Activated CD4-positive, alpha-beta memory T cell treated with anti-CD3 and anti-CD28 coated beads for 36 hours (primary cell): Measurements from ENCODE around the gene C3orf20. TPM values are rescaled to one million over a fixed set of nuclear protein-coding genes. Genes with fewer than 3 reads are reported as not detected.
A peak's percentile ranks its signal among the peaks of the same experiment; 100 is the strongest.

Experiments used
- CTCF ChIA-PET: fragments of 350-600 bp; sonication (Branson Sonifier 250); formaldehyde crosslinking; loops from one replicate; lab custom pipeline; 2021; ENCODE audit warnings: antibody characterized with exemption, inconsistent platforms; lab: Charles Lee
- POLR2A ChIA-PET: fragments of 350-600 bp; sonication (Branson Sonifier 250); formaldehyde crosslinking; loops from one replicate; lab custom pipeline; 2021; ENCODE audit warnings: antibody characterized with exemption; lab: Charles Lee
- DNase-seq: peaks from one replicate; pipeline ENCODE4 v3.0.0-alpha.2; 2020
- H3K27ac Mint-ChIP-seq: one replicate; pipeline ENCODE4 v1.8.0; 2021; ENCODE audit warnings: mixed read lengths
- H3K27me3 Mint-ChIP-seq: one replicate; pipeline ENCODE4 v1.8.0; 2021; ENCODE audit warnings: mixed read lengths
- H3K36me3 Mint-ChIP-seq: one replicate; pipeline ENCODE4 v1.8.0; 2021; ENCODE audit warnings: mixed read lengths
- H3K4me1 Mint-ChIP-seq: one replicate; pipeline ENCODE4 v1.8.0; 2021; ENCODE audit warnings: low read depth, mixed read lengths
- H3K4me3 Mint-ChIP-seq: one replicate; pipeline ENCODE4 v1.8.0; 2021; ENCODE audit warnings: mild to moderate bottlenecking, mixed read lengths
- H3K9me3 Mint-ChIP-seq: one replicate; pipeline ENCODE4 v1.8.0; 2021; ENCODE audit warnings: mixed read lengths
- intact Hi-C: fragments of 100-400 bp; cut with micrococcal nuclease; formaldehyde crosslinking; loops from one replicate; pipeline ENCODE4 v1.15.1; 2023
- total RNA-seq, 2 experiments: library from RNA; stranded (reverse); gene quantifications; one replicate each; pipeline ENCODE4 v1.2.3, GENCODE V29; 2021

C3orf20 gene
- total RNA-seq, 2 experiments from 2014 or later = 0.07 to 0.12 TPM

- intact Hi-C loops = no loop called here
These were observed 38.3 kb upstream of the C3orf20 start for GRCh38 chr3:14636496-14637087.

GRCh38 chr3:14640157-14640562, 34.8 kb upstream of the C3orf20 start:
- ChIA-PET POLR2A (no interaction called here), CTCF (interaction anchor here (0.7 to 1.5 kb wide), 2 partner anchors 242 to 281 kb away, joined by 3 to 5 read pairs; no protein-coding TSS in a partner anchor)
- intact Hi-C loops = no loop called here
- H3K27me3 Mint-ChIP-seq = peaks cover 31% of the 10 kb centered on the region
- DNase-seq = no peak
- H3K4me3 Mint-ChIP-seq = no peak overlapping the region
- H3K27ac Mint-ChIP-seq = no peak overlapping the region
- no peaks in the 10 kb centered on the region for H3K36me3 Mint-ChIP-seq
- no peaks in the 10 kb centered on the region for H3K9me3 Mint-ChIP-seq
- H3K4me1 Mint-ChIP-seq = no peaks in the 10 kb centered on the region

More at GRCh38 chr3:14636496-14637087, 38.3 kb upstream of the C3orf20 start:
- Mint-ChIP-seq H3K36me3 (no peaks in the 10 kb centered on the region), H3K27ac (no peak overlapping the region), H3K4me1 (no peaks in the 10 kb centered on the region), H3K27me3 (peaks cover 31% of the 10 kb centered on the region), H3K4me3 (no peak overlapping the region), H3K9me3 (no peaks in the 10 kb centered on the region)
- ChIA-PET CTCF (interaction anchor here (4.5 kb wide), 1 partner anchor 285 kb away, joined by 27 read pairs; no protein-coding TSS in a partner anchor), POLR2A (interaction anchor here (0.8 kb wide), 2 partner anchors 13 to 15 kb away, joined by 3 read pairs; partner anchors contain the start of gene CCDC174)
- no peak for DNase-seq

DNA sequence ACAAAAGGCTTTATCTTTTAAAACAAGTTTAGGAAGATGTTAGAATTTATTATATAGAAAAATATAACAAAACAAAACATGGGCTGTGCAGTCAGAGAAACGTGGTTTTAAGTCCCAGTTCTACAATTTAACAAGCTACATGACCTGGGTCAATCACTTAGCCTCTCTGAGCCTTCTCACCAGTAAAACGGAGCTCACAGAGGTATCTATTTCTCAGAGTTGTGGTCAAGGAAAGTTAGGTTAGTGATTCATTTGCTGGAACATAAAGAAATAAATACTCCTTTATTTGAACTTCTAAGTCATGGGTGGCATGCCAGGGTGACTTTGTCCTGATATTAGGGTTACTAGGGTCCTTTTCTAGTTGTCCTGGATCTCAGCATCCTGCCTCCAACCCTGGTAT, 34.2 kb upstream of the C3orf20 start:
- H3K27ac Mint-ChIP-seq = no peak overlapping the region
- no peaks in the 10 kb centered on the region for H3K36me3 Mint-ChIP-seq
- ChIA-PET POLR2A (interaction anchor here (0.8 kb wide), 1 partner anchor 11 kb away, joined by 3 read pairs; the partner anchor contains the start of gene CCDC174), CTCF (no interaction called here)
- H3K9me3 Mint-ChIP-seq = no peaks in the 10 kb centered on the region
- no peaks in the 10 kb centered on the region for H3K4me1 Mint-ChIP-seq
- no peak overlapping the region for H3K4me3 Mint-ChIP-seq
- no peak for DNase-seq
- H3K27me3 Mint-ChIP-seq = peaks cover 27% of the 10 kb centered on the region
- intact Hi-C loops = no loop called here

GRCh38 chr3:14641346-14641745, 33.6 kb upstream of the C3orf20 start:
- DNase-seq = no peak
- intact Hi-C loops = no loop called here
- ChIA-PET CTCF (no interaction called here), POLR2A (interaction anchor here (0.8 kb wide), 1 partner anchor 10 kb away, joined by 3 read pairs; the partner anchor contains the start of gene CCDC174)
- no peak overlapping the region for H3K27ac Mint-ChIP-seq
- H3K9me3 Mint-ChIP-seq = no peaks in the 10 kb centered on the region
- no peak overlapping the region for H3K4me3 Mint-ChIP-seq
- H3K4me1 Mint-ChIP-seq = no peaks in the 10 kb centered on the region
- H3K27me3 Mint-ChIP-seq = peaks cover 24% of the 10 kb centered on the region
- H3K36me3 Mint-ChIP-seq = no peaks in the 10 kb centered on the region

GRCh38 chr3:14645453-14645852, 29.5 kb upstream of the C3orf20 start:
- no peak for DNase-seq
- no peaks in the 10 kb centered on the region for H3K36me3 Mint-ChIP-seq
- no peak overlapping the region for H3K27ac Mint-ChIP-seq
- peaks cover 1% of the 10 kb centered on the region for H3K27me3 Mint-ChIP-seq
- H3K4me1 Mint-ChIP-seq = peaks cover 4% of the 10 kb centered on the region
- POLR2A ChIA-PET = no interaction called here
- CTCF ChIA-PET = no interaction called here
- no peaks in the 10 kb centered on the region for H3K9me3 Mint-ChIP-seq
- no peak overlapping the region for H3K4me3 Mint-ChIP-seq
- intact Hi-C loops = no loop called here

GRCh38 chr3:14646131-14646573, 28.8 kb upstream of the C3orf20 start:
- ChIA-PET CTCF (no interaction called here), POLR2A (no interaction called here)
- H3K27ac Mint-ChIP-seq = no peak overlapping the region
- H3K36me3 Mint-ChIP-seq = peaks cover under 1% of the 10 kb centered on the region
- no peak overlapping the region for H3K4me3 Mint-ChIP-seq
- no peak for DNase-seq
- peaks cover under 1% of the 10 kb centered on the region for H3K27me3 Mint-ChIP-seq
- peaks cover 8% of the 10 kb centered on the region for H3K4me1 Mint-ChIP-seq
- intact Hi-C loops = no loop called here
- no peaks in the 10 kb centered on the region for H3K9me3 Mint-ChIP-seq

- H3K9me3 Mint-ChIP-seq = no peaks in the 10 kb centered on the region
- POLR2A ChIA-PET = no interaction called here
- H3K27ac Mint-ChIP-seq = no peak overlapping the region
- no peak overlapping the region for H3K4me3 Mint-ChIP-seq
- intact Hi-C loops = no loop called here
- H3K4me1 Mint-ChIP-seq = peaks cover 11% of the 10 kb centered on the region
- no peak for DNase-seq
- peaks cover 3% of the 10 kb centered on the region for H3K36me3 Mint-ChIP-seq
- no peaks in the 10 kb centered on the region for H3K27me3 Mint-ChIP-seq
- CTCF ChIA-PET = no interaction called here
These were observed 28.1 kb upstream of the C3orf20 start for GRCh38 chr3:14646589-14647413.

DNA sequence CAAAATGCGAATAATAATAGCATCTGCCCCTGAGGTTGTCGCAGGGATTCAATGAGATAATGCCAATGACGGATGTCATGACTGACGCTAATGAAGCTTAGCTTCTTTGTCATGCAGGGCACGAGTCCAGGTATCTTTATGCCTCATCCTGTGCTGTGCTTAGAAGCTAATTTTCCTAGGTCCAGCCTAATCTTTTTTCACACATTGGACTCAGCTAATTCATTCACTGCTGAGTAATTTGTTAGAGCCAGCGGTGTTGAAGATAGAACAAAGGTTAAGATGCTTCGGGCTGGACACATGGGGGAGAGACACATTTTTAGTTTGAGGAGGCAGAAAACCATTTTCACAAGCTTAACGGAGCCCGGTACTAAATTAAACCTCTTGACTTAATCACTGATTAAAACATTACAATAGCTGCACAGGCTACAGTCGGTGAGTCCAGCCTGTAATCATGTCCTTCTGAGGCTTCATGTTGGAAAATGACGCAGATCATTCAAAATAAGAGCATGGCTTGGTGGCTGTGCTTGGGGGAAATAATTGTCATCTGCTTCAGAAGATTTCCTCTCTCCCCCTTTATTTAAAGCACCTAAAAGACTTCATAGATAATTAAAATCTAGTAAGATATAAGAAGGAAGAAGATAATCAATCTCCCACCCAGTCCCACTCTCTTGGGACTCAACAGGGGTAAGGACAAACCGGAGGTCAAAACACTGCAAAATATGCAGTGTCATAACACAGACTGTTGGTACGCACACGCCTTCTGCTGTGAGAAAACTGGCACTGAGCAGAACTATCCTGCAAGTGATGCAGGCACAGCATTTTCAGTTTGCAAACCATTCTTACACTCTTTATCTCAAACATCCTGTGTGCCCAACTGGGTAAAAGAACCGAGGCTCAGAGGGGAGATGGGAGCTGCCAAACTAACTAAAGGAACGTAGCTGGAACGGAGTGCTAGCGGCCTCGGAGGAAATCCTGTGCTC, 26.7 kb upstream of the C3orf20 start:
- Mint-ChIP-seq H3K4me1 (peaks cover 19% of the 10 kb centered on the region), H3K27me3 (no peaks in the 10 kb centered on the region), H3K9me3 (no peaks in the 10 kb centered on the region), H3K4me3 (no peak overlapping the region), H3K36me3 (peaks cover 10% of the 10 kb centered on the region), H3K27ac (no peak overlapping the region)
- POLR2A ChIA-PET = no interaction called here
- CTCF ChIA-PET = interaction anchor here (0.9 to 1.2 kb wide), 3 partner anchors 13 to 39 kb away, joined by 3 to 5 read pairs (median 4); no protein-coding TSS in a partner anchor
- intact Hi-C loops = no loop called here
- DNase-seq = no peak

GRCh38 chr3:14649466-14649865, 25.5 kb upstream of the C3orf20 start:
- H3K27ac Mint-ChIP-seq = no peak overlapping the region
- intact Hi-C loops = no loop called here
- POLR2A ChIA-PET = interaction anchor here (1.2 kb wide), 1 partner anchor 13 kb away, joined by 3 read pairs; no protein-coding TSS in a partner anchor
- no peaks in the 10 kb centered on the region for H3K9me3 Mint-ChIP-seq
- H3K4me1 Mint-ChIP-seq = peaks cover 28% of the 10 kb centered on the region
- H3K4me3 Mint-ChIP-seq = no peak overlapping the region
- CTCF ChIA-PET = interaction anchor here (0.9 to 1.1 kb wide), 2 partner anchors 17 to 37 kb away, joined by 3 to 5 read pairs; no protein-coding TSS in a partner anchor
- no peaks in the 10 kb centered on the region for H3K27me3 Mint-ChIP-seq
- peaks cover 12% of the 10 kb centered on the region for H3K36me3 Mint-ChIP-seq
- DNase-seq = no peak

DNA sequence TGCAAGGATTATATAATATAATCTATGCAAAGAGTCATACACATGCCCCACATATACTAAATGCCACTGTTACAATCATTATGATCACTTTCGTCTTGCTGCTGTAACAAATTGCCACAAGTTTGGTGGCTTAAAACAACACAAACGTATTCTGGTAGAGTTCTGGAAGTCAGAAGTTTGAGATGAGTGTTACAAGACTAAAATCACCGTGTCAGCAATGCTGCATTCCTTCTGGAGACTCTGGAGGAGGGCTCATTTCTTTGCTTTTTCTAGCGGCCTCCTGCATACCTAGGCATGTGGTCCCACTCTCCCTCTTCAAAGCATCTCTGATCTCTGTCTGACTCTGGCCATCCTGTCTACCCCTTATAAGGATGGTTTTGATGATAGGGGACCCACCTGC, 24.7 kb upstream of the C3orf20 start:
- H3K36me3 Mint-ChIP-seq = peaks cover 15% of the 10 kb centered on the region
- ChIA-PET POLR2A (interaction anchor here (0.7 to 1.8 kb wide), 3 partner anchors 11 to 298 kb away, joined by 3 to 8 read pairs (median 3); no protein-coding TSS in a partner anchor), CTCF (no interaction called here)
- DNase-seq = no peak
- H3K4me3 Mint-ChIP-seq = peak overlapping the region; percentile 89
- no peaks in the 10 kb centered on the region for H3K9me3 Mint-ChIP-seq
- H3K4me1 Mint-ChIP-seq = peaks cover 28% of the 10 kb centered on the region
- H3K27me3 Mint-ChIP-seq = no peaks in the 10 kb centered on the region
- intact Hi-C loops = loop anchor here (2.0 kb wide), 1 partner anchor 753 kb away; no protein-coding TSS in a partner anchor
- peak overlapping the region; percentile 70 for H3K27ac Mint-ChIP-seq
